Posterior vena cava (tissue), 2 donors: Measurements from ENCODE around the gene TM9SF2. TPM values are rescaled to one million over a fixed set of nuclear protein-coding genes. Genes with fewer than 3 reads are reported as not detected.
"Not testable (repeated sequence)": the region's sequence is repeated elsewhere in the genome, so short reads cannot be mapped to it uniquely, and the experiment has no call there.

ENCODE experiments used
- DNase-seq: peaks from one replicate; pipeline ENCODE4 v3.0.0-alpha.2; 2020; ENCODE audit warnings: low spot score
- intact Hi-C, 2 donors: fragments of 100-400 bp; cut with DNase I; formaldehyde crosslinking; loops; one replicate each; pipeline versions ENCODE4 v1.14.1 to v1.14.2; 2022 to 2023
- total RNA-seq, 2 donors: library from RNA; stranded (reverse); fragmentation: NEBNext Ultra II Directional; extraction: Animal tissue kit (Norgen Biotek cat#: 25700); gene quantifications; one replicate each; pipeline ENCODE4 v1.2.1, GENCODE V29; 2021
- donor health status: DM: yes; HTN: yes; CAD: no.
- donor health status: DM: yes; HTN: yes; CAD: no.

Gene TM9SF2
- total RNA-seq, 2 donors from 2014 or later: 73.4 to 81.4 TPM

DNA sequence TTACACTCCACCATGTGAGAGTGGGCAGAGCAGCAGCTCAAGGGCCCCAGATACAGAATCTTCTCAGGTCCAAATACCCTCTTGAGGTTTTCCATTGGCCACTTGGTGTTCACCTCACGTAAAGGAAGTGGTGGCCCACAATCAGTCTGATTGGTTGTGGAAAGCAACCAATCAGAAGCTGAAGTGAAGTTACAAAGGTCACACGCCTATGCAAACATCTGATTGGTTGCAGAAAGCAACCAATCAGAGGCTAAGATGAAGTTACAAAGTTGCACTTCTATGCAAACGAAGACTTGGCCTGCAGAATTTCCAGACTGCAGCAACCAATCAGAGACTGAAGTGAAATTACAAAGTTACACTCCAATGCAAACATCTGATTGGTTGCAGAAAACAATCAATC, 14.3 kb upstream of the TM9SF2 start:
- no peak for DNase-seq
- intact Hi-C loops: no loop called here

DNA sequence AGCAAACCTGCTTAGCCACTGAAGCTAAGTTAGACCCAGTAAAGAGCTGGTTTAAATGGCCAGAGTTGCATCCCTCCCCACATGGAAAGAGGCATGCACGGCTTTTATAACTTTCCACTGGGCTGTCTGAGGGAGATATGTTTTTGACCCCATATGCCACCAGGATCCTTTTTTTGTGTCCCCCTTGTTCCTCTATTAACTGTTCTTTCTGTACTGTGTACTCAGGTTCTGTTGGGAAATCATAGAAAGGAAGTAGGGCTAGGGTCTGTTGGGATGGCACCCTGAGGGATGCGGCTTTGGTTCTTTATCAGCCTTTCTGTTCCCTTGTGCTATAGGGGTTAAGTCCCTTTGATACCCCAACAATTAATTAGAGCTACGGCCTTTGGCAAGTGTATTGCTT, 12.2 kb upstream of the TM9SF2 start:
- DNase-seq: no peak
- intact Hi-C loops: no loop called here

- DNase-seq, intact Hi-C loops: not testable (repeated sequence)
Measured at GRCh38 chr13:99491750-99492149, 9.5 kb upstream of the TM9SF2 start.

DNA sequence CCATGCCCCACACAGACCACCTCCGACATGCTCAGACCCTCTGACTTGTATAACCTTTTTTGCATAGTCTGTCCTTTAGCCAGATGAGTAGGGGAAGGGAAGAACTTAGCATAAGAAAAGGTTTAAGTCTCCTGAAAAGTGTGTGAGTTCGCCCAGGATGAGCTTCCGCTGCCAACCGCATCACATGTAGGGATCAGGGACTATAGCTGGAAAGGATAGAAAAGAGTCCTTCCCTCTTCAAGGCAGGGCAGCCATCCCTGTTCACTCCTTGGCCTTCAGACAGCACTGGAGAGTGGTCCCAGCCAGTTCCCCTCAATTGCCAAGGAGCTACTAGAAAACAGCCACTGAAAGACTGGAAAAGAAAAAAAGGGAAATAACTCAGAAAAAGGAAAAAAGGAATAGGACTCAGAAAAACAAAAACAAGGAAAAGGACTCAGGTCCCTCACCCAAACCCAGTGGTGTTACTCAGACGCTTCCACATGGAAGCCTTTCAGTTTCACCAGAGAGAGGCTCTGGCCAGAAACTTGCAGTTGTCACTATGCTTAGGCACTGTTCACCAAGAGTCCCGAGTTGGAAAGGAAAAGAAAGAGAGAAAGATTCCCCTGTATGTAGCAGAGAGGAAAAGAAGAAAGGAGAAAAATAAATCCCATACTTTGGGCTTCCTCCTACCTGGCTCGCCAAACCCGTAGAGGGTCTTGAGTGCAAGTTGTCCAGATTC, 5.6 kb upstream of the TM9SF2 start:
- DNase-seq: no peak
- intact Hi-C loops: no loop called here

DNA sequence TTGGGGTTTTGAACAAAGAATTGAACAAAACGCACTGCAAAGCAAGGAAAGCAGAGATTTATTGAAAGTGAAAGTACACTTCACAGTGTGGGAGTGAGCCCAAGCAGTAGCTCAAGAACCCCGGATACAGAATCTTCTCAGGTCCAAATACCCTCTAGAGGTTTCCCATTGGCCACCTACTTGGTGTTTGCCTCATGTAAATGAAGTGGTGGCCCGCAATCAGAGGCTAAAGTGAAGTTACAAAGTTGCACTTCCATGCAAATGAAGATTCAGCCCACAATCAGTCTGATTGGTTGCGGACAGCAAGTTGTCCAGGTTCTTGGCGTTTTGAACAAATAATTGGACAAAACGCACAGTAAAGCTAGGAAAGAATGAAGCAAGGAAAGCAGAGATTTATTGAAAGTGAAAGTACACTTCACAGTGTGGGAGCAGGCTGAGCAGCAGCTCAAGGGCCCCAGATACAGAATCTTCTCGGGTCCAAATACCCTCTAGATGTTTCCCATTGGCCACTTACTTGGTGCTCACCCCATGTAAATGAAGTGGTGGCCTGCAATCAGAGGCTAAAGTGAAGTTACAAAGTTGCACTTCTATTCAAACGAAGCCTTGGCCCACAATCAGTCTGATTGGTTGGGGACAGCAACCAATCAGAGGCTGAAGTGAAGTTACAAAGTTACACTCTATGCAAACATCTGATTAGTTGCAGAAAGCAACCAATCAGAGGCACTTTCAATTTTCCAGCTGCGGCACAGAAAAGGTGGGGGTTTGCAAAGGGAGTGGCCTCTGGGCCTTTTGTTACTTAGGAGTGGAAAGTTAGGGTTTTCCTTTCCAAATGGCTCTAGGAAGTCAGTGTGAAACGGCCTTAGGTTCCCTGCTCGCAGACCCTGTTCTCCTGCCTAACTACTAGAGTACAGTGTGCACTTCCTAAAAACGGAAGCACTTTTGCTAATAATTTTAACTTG, 4.8 kb upstream of the TM9SF2 start:
- DNase-seq: peak; percentile 85
- intact Hi-C loops: no loop called here

DNA sequence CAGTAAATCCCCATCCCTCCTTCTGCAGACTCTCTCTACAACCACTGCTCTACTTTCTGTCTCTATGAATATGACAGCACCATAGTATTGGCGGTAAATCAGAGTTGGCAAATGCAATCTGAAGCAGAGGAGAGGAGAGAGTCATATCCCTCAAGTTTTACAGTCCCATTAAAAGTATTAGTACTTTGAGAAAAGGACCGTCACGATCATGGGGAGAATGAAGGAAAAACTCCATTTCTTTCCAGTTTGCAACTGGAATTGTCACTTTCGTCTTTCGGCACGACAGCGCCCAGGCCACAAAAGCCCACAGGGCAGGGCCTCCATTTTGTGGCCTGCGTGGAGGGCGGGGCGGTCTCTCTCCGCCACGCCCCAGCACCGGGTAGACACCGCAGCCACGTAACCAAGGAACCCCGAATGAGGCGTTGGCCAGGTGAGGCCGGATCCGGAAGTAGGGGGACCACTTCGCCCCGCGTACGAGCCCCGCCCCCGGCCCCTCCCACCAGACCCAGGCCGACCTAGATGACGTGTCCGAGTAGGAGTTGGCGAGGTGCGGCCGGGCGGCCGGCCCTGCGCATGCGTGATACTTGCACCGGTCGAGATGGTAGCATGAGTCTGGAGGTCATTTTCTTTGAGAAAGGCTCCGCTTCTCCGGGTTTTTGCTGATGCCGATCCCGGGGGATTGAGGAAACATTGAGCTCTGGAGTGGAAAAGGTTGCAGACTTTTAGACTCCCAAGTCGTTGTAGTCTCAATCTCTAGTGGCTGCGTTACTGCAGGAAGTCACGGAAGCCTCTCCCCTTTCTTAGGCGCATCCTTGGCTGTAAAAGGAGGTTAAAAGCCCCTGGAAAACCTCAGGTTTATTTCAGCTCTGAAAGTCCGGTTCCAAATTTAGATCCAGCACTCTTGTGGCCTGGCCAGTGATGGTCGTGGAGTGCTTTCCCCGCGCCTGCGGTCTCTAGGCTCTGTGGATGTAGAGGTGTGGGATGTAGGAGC, 2.8 kb upstream of the TM9SF2 start:
- intact Hi-C loops: no loop called here
- DNase-seq: peak; percentile 99

DNA sequence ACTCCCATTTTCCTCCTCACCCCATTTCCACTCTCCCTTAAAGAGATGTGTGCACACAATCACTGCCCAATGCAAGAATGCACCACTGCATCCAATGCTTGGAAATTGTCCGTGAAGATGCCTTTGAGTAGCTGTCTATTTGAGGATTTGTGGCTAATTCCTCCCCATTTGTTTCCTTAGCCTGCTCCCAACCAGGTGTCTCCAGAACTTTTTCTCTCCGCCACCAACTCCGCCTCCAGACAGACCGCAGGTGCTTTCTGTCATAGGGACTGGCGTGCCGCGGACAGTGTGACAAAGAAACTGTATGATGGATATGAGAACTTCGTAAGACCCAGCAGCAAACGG, 461 bp upstream of the TM9SF2 start:
- intact Hi-C loops: no loop called here
- DNase-seq: no peak

GRCh38 chr13:99501848-99502301, 603 bp downstream of the TM9SF2 start:
- intact Hi-C loops: no loop called here

GRCh38 chr13:99505814-99506269, 4.6 kb downstream of the TM9SF2 start:
- intact Hi-C loops: no loop called here

More at GRCh38 chr13:99501848-99502301, 603 bp downstream of the TM9SF2 start:
- no peak for DNase-seq

DNA sequence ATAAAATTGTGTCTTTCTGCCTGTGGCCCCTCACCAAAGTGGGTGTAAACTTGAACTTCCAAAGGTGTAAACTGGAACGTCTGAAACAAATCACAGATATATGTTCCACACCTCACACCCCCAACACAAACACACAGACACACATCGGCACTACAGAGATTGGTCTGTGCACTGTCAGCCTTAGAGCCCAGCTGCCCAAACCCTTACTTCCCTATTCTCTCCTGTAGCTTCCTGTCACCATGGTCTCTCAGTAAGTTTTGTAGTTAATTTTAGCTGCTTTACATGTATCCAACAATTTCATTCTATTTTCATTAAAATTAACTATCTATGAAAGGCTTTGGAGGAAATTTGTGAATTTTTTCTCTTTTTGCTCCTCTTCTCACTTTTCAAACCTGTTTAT, 5.4 kb downstream of the TM9SF2 start:
- no peak for DNase-seq
- intact Hi-C loops: no loop called here

More at GRCh38 chr13:99505814-99506269, 4.6 kb downstream of the TM9SF2 start:
- DNase-seq: no peak

GRCh38 chr13:99507054-99507453, 5.8 kb downstream of the TM9SF2 start:
- intact Hi-C loops: no loop called here

DNA sequence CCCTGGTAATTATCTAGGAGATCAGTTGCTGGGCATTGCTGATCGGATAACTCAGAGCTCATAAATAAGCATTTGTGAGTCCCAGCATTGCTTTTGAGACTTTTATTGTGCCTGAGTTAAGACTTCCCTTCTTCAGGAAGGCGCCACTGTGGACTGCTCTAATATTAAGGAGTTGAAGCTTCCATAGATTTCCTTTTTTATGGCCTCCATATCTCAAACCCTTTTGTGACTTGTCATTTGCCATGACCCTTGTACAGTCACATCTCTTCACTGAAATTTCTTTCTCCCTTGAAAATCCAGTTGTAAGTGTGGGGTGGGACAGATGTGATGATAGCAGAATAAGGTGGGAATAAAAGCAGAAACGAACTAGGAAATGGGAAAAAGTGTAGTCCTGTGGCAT, 6.3 kb downstream of the TM9SF2 start:
- intact Hi-C loops: no loop called here

More at GRCh38 chr13:99507054-99507453, 5.8 kb downstream of the TM9SF2 start:
- no peak for DNase-seq

GRCh38 chr13:99507986-99508385, 6.7 kb downstream of the TM9SF2 start:
- intact Hi-C loops: no loop called here
- no peak for DNase-seq

More for the DNA sequence above, 6.3 kb downstream of the TM9SF2 start:
- DNase-seq: no peak

- intact Hi-C loops: no loop called here
- no peak for DNase-seq
Measured at GRCh38 chr13:99509479-99509878, 8.2 kb downstream of the TM9SF2 start.

DNA sequence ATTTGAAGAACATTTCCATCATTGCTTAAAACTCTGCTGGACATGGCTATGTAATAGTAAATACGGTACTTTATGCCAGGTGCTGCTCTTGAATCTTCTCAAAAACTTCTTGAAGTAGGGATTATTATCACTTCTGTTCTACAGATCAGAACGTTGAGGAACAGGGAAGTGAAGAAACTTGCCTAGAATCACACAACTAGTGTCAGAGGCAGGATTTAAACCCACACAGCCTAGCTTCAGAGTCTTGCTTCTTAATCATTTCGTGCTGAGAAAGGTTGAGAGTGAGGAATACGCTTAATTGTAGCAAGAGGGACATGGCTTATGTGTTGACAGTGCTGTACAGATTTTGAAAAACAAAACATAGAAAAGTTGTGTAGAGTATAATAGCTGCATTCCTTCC, 13.5 kb downstream of the TM9SF2 start:
- intact Hi-C loops: no loop called here
- no peak for DNase-seq

GRCh38 chr13:99516153-99516929, 15.1 kb downstream of the TM9SF2 start:
- DNase-seq: no peak
- intact Hi-C loops: no loop called here

GRCh38 chr13:99517577-99517976, 16.3 kb downstream of the TM9SF2 start:
- intact Hi-C loops: no loop called here
- DNase-seq: no peak

DNA sequence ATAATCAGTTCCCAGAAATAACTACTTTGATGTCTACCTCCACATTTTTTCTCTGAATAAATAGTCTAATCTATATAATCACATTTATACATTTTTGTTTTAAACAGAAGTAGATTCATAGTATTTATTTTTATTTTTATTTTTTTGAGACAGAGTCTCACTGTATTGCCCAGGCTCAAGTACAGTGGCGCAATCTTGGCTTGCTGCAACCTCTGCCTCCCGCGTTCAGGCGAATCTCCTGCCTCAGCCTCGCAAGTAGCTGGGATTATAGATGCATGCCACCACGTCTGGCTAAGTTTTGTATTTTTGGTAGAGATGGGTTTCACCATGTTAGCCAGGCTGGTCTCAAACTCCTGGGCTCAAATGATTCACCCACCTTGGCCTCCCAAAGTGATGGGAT, 16.7 kb downstream of the TM9SF2 start:
- intact Hi-C loops: no loop called here
- DNase-seq: no peak
